ENCODE data around the gene ANKS1B.

The ANKS1B gene

GRCh38 chr12:99573980-99574379 lies 410.8 kb downstream of the ANKS1B start:
- H3K9me3 ChIP-seq (ENCODE audit: control insufficient read depth, low read length) = no peaks in the 10 kb centered on the region
- TF ChIP-seq, protein P1, sequence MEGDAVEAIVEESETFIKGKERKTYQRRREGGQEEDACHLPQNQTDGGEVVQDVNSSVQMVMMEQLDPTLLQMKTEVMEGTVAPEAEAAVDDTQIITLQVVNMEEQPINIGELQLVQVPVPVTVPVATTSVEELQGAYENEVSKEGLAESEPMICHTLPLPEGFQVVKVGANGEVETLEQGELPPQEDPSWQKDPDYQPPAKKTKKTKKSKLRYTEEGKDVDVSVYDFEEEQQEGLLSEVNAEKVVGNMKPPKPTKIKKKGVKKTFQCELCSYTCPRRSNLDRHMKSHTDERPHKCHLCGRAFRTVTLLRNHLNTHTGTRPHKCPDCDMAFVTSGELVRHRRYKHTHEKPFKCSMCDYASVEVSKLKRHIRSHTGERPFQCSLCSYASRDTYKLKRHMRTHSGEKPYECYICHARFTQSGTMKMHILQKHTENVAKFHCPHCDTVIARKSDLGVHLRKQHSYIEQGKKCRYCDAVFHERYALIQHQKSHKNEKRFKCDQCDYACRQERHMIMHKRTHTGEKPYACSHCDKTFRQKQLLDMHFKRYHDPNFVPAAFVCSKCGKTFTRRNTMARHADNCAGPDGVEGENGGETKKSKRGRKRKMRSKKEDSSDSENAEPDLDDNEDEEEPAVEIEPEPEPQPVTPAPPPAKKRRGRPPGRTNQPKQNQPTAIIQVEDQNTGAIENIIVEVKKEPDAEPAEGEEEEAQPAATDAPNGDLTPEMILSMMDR (IDR thresholded peaks at IDR 0.05) = no peak

DNA sequence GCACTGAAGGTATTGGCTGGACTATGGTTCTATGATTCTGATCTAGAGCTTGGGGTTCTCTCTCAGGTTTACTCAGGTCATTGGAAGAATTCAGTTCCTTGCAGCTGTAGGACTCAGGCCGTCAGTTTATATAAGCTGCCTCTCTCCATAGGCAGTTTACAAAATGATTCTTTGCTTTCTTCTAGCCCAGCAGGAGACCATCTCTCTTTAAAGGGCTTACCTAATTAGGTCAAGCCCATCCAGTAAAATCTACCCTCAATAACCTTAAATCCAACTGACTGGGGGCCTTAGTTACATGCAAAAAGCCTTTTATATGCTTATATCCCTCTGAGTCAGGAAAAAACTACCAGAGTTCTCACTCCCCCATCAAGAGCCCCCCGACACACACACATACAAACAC lies 417.7 kb downstream of the ANKS1B start:
- Histone ChIP-seq H3K27ac (no peak overlapping the region), H3K36me3 (ENCODE audit: control insufficient read depth, insufficient read depth, low read length) (no peaks in the 10 kb centered on the region), H3K4me3 (ENCODE audit: low read depth, low read length) (no peak overlapping the region), H3K9ac (no peak overlapping the region), H2AFZ (no peak overlapping the region), H3K79me2 (no peaks in the 10 kb centered on the region), H3K9me3 (ENCODE audit: control insufficient read depth, low read length) (no peaks in the 10 kb centered on the region), H3K27me3 (ENCODE audit: control insufficient read depth, insufficient read depth, low read length) (no peaks in the 10 kb centered on the region), H3K4me2 (ENCODE audit: low read length) (no peak overlapping the region), H3K4me1 (no peaks in the 10 kb centered on the region)
- TF ChIP-seq, protein P1 (IDR thresholded peaks at IDR 0.05) = no peak

More at GRCh38 chr12:99573980-99574379, 410.8 kb downstream of the ANKS1B start:
- Histone ChIP-seq H2AFZ (no peak overlapping the region), H3K36me3 (ENCODE audit: control insufficient read depth, insufficient read depth, low read length) (no peaks in the 10 kb centered on the region), H3K4me3 (ENCODE audit: low read depth, low read length) (no peak overlapping the region), H3K4me2 (ENCODE audit: low read length) (no peak overlapping the region), H3K27ac (no peak overlapping the region), H3K27me3 (ENCODE audit: control insufficient read depth, insufficient read depth, low read length) (no peaks in the 10 kb centered on the region), H3K9ac (no peak overlapping the region), H3K4me1 (no peaks in the 10 kb centered on the region), H3K79me2 (no peaks in the 10 kb centered on the region)

DNA sequence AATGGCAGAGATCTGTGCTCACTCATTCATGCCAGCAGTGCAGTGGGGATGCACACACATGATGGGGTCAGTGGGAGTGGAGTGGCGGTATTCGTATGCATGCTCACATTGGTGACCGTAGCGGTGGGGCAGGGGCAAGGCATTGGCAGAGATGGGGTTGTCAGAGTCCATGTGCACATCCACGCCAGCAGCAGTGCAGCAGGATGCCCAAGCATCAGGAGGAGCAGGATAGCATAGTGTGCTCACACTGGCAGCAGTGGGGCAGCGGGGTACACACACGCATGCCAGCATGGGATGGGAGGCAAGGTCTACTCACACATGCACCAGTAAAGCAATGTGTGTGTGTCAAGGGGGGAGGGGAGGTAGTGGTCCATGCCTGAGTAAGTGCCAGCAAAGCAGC lies 426.6 kb downstream of the ANKS1B start:
- Histone ChIP-seq H3K36me3 (ENCODE audit: control insufficient read depth, insufficient read depth, low read length) (no peaks in the 10 kb centered on the region), H3K4me3 (ENCODE audit: low read depth, low read length) (no peak overlapping the region), H3K4me1 (no peaks in the 10 kb centered on the region), H3K79me2 (no peaks in the 10 kb centered on the region), H3K27ac (no peak overlapping the region), H2AFZ (no peak overlapping the region), H3K9me3 (ENCODE audit: control insufficient read depth, low read length) (no peaks in the 10 kb centered on the region), H3K9ac (no peak overlapping the region), H3K27me3 (ENCODE audit: control insufficient read depth, insufficient read depth, low read length) (no peaks in the 10 kb centered on the region), H3K4me2 (ENCODE audit: low read length) (no peak overlapping the region)
- TF ChIP-seq, protein P1 (IDR thresholded peaks at IDR 0.05) = no peak

DNA sequence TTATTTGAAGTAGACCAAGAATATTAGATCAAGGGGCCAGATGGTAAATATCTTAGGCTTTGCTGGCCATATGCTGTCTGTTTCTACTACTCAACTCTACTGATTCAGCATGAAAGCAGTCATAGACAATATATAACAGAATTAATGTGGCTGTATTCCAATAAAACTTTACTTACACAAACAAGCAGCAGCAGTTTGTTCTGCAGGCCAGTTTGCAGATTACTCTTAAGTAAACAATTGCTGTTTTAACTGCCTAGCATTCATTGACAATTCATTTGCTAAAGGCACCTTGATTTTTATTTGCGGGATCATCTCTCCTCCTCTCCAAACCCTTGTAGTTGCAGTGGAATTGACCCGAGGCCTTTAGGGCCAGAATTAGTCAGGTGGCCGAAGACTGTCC lies 431.3 kb downstream of the ANKS1B start:
- no peak overlapping the region for H3K27ac ChIP-seq
- no peaks in the 10 kb centered on the region for H3K36me3 ChIP-seq (ENCODE audit: control insufficient read depth, insufficient read depth, low read length)
- H2AFZ ChIP-seq = no peak overlapping the region
- H3K27me3 ChIP-seq (ENCODE audit: control insufficient read depth, insufficient read depth, low read length) = no peaks in the 10 kb centered on the region
- TF ChIP-seq, protein P1 (IDR thresholded peaks at IDR 0.05) = no peak
- no peak overlapping the region for H3K9ac ChIP-seq
- H3K79me2 ChIP-seq = no peaks in the 10 kb centered on the region
- H3K4me1 ChIP-seq = no peaks in the 10 kb centered on the region
- H3K9me3 ChIP-seq (ENCODE audit: control insufficient read depth, low read length) = no peaks in the 10 kb centered on the region
- H3K4me3 ChIP-seq (ENCODE audit: low read depth, low read length) = no peak overlapping the region
- no peak overlapping the region for H3K4me2 ChIP-seq (ENCODE audit: low read length)

DNA sequence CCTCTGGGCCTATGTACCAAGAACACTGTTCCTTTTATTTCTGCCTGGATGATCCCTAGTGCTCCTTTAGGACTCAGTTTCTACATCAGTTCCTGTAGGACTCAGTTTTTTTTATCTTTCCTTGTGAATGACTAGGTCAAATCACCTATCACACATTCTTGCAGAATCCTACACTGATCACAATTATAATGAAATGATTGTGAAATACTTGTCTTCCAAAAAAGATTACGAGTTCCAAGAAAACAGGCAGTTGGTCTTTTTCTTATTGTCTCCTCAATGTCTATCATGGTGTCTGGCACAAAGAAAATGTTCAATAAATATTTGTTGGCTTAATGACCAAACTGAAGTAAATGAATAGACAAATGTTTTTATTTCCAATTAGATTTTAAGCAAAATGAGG lies 432.7 kb downstream of the ANKS1B start:
- Histone ChIP-seq H3K36me3 (ENCODE audit: control insufficient read depth, insufficient read depth, low read length) (no peaks in the 10 kb centered on the region), H3K4me2 (ENCODE audit: low read length) (no peak overlapping the region), H3K4me3 (ENCODE audit: low read depth, low read length) (no peak overlapping the region), H3K9ac (no peak overlapping the region), H3K79me2 (no peaks in the 10 kb centered on the region), H3K27me3 (ENCODE audit: control insufficient read depth, insufficient read depth, low read length) (no peaks in the 10 kb centered on the region), H2AFZ (no peak overlapping the region), H3K4me1 (no peaks in the 10 kb centered on the region), H3K9me3 (ENCODE audit: control insufficient read depth, low read length) (no peaks in the 10 kb centered on the region), H3K27ac (no peak overlapping the region)
- TF ChIP-seq, protein P1 (IDR thresholded peaks at IDR 0.05) = no peak

Measured in parathyroid adenoma (tissue), 2 donors.